ENCODE data around the gene ERVFRD-1.

The ERVFRD-1 gene

DNA sequence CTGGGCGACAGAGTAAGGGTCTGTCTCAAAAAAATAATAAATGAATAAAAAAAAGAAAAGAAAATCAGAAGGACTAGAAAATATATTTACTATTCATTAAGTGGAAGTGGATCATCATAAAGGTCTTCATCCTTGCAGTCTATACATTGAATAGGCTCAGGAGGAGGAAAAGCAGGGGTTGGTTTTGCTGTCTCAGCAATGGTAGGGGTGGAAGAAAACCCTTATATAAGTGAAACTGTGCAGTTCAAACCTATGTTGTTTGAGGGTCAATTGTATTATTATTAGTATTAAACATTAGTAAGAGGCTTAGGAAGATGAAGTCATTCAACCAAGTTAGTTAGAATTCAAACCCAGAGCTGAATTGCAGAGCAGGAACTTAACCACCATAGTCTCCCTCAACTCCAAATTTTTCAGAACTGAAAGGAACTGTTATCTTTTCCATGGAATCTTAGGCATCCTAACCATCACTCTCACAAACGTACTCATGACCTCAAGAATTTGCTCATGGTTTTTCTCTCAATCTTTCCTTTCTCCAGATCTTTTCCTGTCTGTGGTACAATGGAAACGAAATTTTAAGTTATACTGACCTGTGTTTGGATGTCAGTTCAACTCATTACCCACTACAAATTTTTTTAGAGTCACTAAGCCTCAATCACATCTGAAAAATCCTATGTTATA, 25.6 kb downstream of the ERVFRD-1 start:
- DNase-seq: peak; percentile 63

DNA sequence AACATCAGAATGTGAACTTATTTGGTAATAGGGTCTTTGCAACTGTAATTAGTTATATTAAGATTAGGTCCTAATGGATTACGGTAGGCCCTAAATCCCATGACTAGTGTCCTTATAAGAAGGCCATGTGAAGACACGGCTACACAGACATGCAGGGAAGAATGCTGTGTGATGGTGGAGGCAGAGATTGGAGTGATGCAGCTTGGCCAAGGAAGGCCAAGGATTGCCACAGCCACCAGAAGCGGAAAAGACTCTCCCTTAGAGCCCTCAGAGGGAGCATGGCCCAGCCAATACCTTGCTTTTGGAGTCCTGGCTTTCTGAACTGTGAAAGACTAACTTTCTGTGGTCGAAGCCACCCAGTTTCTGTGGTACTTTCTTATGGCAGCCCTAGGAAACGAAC, 27.6 kb downstream of the ERVFRD-1 start:
- DNase-seq: no peak

- peak; percentile 34 for DNase-seq
Measured at GRCh38 chr6:11083491-11083890, 28.0 kb downstream of the ERVFRD-1 start.

DNA sequence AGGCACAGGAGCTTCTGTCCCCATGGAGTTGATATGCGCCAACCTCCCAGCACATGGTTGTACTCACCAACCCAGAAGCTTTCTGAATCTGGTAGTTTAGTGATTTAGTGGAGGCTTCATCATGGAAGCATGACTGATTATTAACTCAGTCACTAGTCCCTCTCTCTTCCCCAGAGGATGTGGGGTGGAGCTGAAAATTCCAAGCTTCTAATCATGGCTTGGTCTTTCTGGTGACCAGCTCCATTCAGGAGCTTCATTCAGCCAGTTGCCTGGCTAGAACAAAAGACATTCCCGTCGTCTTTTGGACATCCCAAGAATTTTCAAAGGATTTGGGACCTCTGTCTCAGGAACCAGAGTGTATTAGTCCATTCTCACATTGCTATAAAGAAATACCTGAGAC, 31.2 kb downstream of the ERVFRD-1 start:
- no peak for DNase-seq

DNA sequence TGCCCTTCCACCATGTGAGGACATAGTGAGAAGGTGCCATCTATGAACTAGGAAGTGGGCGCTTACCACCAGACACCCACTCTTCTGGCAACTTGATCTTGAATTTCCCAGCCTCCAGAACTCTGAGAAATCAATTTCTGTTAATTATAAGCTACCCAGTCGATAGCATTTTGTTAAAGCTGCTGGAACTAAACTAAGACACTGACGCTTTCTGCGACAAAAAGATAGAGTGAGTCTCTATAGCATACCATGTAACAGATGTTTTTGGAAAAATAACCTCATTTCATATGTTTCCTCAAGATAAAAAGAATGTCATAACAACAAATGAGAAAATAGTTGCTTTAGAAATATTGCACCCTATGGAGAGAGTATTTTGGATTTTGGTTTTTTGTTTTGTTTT, 33.3 kb downstream of the ERVFRD-1 start:
- no peak for DNase-seq

DNA sequence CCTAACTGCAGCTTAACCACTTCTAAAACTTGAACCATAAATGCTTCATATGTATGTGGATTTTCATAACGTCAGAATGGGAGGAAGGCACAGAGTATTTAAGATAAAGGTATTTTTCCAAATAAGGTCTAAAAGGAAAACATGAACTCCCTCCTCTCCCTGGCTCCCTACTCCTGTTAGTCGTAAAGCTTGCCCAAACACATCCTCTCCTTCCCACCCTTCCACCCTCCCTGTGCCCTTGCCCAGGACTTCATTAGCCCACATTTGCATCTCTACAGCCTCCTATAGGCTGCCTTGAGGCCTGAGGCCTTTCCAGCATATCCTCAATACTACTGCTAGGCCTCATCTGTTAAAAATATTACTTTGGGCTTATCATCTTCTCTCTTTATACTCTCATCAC, 35.0 kb downstream of the ERVFRD-1 start:
- DNase-seq: no peak

- no peak for DNase-seq
Measured at GRCh38 chr6:11072101-11072500, 39.4 kb downstream of the ERVFRD-1 start.

- DNase-seq: no peak
Measured at GRCh38 chr6:11069760-11070159, 41.8 kb downstream of the ERVFRD-1 start.

DNA sequence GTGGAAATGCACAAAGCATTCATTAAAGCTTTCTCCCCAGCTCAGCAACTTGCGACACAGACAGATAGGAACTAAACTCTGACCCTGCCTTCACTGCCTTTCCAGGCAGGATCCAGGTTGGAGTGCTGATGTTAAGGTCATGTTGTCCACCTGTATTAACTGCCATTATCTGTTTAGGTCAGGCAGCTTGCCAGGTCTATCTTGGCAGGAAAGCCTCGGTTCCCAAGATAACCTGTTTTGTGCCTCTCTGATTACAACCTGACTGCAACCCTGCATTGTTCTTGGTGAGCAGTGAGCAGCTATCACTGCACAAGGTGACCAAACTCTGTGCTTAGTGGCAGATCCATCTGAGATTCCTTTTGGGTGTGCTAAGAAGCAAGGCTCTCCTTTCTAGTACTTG, 44.2 kb downstream of the ERVFRD-1 start:
- DNase-seq: no peak

GRCh38 chr6:11066505-11067347, 44.8 kb downstream of the ERVFRD-1 start:
- DNase-seq: no peak

DNA sequence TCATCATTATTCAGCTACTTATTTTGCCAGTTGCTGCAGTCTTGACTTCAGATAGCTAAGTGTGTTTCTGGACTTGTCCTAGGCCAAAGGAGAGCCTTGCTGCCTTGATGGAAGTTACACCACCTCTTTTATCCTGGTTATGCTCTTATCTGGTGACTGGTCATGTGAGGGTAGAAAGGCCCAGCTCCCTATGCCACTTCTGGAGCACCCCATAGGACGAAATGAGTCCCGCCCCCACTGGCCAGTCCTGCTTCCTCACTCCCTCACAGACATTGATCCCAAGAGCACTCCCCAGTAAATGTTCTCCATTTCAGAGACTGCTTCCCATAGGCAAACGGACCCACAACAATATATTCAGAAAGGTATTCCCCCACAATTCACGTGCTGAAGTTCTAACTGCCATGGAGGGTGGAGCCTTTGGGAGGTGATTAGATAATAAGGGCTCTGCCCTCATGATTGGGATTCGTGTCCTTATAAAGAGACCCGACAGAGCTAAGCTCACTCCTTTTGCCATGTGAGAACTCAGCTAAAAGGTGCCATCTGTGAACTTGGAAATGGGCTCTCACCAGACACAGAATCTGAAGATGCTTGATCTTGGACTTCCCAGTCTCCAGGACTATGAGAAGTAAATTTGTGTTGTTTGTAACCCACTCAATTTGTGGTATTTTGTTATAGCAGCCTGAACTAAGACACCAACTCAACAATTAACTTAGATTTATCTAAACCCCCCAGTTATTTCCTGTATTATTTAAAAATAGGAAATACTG, 45.9 kb downstream of the ERVFRD-1 start:
- DNase-seq: no peak

- DNase-seq: no peak
Measured at GRCh38 chr6:11064836-11065235, 46.7 kb downstream of the ERVFRD-1 start.

DNA sequence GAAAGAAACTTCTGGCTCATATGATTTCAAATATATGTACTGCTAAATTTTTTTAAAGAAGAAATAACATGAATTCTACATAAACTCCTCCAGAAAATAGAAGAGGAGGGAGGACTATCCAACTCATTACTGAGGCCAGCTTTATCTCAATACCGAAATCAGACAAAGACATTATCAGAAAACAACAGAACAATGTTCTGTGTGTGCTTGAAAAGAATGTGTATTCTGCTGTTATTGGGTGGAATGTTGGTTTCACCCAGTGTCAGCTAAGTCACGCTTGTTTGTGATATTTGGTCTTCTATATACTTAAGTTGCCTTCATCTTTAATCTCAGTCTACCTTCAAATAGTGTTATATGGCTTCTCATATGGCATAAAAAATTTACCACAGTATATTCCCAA, 48.8 kb downstream of the ERVFRD-1 start:
- DNase-seq: no peak

- no peak for DNase-seq
Measured at GRCh38 chr6:11062083-11062482, 49.4 kb downstream of the ERVFRD-1 start.

DNA sequence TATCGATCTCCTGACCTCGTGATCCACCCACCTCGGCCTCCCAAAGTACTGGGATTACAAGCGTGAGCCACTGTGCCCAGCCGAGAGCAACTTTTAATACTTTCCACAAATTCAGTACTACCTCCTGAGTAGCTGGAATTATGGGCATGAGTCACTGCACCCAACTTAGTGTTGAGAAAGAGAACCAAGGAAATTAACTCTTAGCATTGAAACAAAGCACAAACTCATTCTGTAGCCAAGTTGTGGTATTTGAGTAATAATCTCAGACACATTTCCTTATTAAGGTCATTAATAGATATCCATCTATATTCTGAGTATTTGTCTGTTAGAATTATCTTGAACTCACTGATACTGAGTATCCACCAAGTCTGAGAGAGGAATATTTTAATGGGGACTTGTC, 53.1 kb downstream of the ERVFRD-1 start:
- no peak for DNase-seq

- no peak for DNase-seq
Measured at GRCh38 chr6:11056871-11057270, 54.7 kb downstream of the ERVFRD-1 start.

GRCh38 chr6:11055127-11055627, 56.3 kb downstream of the ERVFRD-1 start:
- peak; percentile 17 for DNase-seq

- DNase-seq: peak; percentile 31
Measured at GRCh38 chr6:11054722-11055121, 56.8 kb downstream of the ERVFRD-1 start.

- DNase-seq: no peak
Measured at GRCh38 chr6:11053307-11053706, 58.2 kb downstream of the ERVFRD-1 start.

Data from fibroblast of skin of right quadriceps (primary cell).